Activated CD4-positive, alpha-beta T cell treated with anti-CD3 and anti-CD28 coated beads for 24 hours (primary cell): ENCODE results near the gene ASPG.

Experiments used
- DNase-seq, 2 donors: peaks; one replicate each; pipeline ENCODE4 v3.0.0-alpha.2; 2020; ENCODE audit warnings: low read depth in 2 of 2

Gene ASPG

DNA sequence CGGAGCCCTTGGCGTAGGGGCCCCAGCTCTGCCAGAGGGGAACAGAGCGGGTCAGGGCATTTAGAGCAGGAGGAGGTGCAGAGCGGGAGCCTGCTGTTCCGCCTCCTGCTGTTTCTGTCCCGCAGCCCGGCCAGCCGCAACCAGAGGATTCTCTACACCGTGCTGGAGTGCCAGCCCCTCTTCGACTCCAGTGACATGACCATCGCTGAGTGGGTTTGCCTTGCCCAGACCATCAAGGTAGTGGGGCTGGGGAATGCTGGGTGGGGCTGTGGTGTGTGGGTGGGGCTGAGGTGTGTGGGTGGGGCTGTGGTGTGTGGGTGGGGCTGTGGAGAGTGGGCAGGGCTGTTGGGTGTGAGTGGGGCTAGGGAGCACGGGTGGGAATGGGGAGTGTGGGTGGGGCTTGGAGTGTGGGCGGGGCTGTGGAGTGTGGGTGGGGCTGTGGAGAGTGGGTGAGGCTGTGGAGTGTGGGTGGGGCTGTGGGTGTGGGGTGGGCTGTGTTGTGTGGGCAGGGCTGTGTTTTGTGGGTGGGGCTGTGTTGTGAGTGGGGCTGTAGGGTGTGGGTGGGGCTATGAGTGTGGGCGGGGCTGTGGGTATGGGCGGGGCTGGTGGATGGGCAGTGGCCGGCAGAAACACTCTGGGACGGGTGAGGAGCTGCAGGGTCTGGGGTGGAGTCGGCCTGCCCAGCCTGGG, 8.0 kb downstream of the ASPG start:
- DNase-seq: no peak

DNA sequence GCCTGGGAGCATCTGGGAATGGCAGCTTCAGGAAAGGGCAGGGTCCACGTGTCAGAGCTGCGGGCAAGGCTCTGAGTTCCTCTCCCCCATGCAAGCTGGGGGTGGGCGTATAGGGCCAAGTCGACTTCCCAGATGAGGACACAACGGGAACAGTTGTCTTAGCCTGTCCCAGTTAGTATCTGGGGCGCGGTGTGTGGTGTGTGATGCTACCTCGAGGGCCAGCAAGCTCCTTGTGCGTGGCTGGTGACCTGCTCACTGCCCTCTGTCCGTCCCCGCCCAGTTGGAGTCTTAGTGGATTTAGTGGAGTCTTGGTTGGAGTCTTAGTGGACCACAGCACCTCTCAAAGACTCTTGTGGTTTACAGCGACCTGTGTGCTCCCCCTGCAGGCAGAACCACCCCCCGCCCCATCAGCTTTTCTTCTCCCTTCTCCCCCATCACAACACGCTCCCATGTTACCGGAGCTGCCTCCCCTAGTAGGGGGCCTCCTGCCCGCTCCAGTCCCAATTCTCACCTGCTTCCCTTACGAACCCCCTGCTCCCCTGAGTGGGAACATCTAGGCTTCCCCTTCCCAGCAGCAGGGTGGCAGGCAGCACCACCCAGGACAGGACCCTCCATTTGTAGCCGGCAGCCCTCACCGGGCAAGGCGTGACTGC, 8.7 kb downstream of the ASPG start:
- DNase-seq: no peak

DNA sequence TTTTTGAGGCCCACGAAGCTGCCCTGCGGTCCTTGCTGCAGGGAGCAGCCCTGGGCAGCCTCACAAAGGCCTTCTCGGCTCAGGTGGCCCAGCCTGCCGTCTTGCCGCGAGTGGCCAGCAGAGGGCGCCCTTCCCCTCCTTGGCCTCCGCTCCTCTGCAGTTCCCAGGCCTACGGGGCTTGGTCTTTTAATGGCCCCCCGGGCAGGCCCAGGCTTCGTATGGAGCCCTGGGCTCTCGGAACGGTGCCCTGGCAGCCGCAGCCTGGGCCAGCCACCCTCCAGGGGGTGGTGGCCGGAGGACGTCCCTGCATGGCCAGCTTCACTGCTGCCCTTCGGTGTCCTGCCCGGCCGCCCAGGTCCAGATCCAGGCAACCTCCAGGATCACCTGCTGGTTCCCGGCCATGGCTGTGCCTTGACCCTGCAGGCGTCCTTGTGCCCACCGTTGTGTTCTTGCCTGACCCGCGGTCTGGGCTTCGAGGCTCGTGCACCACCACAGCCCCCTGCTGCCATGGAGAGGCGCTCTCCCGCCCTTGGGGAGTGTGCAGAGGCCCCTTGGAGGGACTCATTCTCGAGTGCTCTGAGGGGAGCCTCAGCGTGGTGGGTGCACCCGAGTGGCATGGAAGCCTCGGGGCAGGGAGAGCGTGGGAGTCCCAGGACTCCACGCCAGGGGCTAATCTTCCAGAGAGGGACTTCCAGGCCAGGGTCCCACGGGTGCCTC, 9.4 kb downstream of the ASPG start:
- DNase-seq: peak; percentile 69 to 75

DNA sequence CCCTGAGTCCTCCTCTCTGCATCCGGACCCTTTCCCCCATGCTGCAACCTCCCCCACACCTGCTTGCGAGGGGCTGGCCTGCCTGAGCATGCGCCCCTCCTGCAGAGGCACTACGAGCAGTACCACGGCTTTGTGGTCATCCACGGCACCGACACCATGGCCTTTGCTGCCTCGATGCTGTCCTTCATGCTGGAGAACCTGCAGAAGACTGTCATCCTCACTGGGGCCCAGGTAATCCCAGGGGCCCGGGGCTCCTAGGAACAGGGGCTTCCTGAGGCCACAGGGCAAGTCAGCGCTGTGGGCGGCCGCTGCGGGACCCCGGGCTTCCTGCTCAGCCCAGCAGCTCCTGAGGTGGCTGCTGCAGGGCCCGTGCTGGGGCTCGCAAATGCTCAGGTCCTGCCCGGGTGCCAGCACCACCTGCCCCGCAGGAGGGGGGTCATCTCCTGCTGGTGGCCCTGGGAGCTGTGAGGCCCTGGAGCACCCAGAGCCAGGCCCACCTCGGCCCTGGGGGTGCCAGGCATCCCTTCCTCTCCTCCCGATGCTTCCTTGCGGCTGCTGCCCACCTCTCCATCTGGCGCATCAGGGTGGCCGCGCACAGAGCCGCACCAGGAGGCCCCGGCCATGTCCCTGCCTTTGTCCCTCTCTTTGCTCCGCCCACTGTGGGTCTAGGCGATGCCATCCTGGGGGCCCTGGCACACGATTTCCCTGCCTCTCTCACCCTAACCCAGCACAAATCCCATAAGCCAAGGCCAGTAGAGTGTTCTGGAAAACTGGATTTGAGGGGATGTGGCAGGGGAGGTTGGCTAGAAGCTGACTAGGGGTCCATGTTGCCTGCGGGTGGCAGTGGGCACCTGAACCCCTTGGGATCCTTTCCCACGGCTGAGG, 10.2 kb downstream of the ASPG start:
- no peak for DNase-seq

DNA sequence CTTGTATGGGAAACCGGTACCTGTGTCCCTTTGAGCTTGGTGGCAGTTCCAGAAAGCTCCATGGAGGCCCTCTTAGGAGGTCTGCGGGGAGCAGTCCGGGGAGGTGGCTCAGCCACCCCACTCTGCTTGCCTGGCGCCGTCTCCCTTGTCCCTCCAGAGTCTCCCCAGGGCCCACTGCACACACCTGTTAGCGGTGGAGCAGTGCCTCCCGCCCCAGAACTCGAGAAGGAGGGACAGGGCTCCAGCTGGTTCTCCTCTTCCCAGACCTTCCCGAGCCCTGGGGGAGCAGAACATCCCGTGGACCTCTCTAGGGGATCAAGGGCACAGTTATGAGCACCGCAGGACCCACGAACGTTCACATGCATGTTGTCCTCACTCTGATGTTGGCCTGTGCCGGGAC, 10.8 kb downstream of the ASPG start:
- DNase-seq: no peak

DNA sequence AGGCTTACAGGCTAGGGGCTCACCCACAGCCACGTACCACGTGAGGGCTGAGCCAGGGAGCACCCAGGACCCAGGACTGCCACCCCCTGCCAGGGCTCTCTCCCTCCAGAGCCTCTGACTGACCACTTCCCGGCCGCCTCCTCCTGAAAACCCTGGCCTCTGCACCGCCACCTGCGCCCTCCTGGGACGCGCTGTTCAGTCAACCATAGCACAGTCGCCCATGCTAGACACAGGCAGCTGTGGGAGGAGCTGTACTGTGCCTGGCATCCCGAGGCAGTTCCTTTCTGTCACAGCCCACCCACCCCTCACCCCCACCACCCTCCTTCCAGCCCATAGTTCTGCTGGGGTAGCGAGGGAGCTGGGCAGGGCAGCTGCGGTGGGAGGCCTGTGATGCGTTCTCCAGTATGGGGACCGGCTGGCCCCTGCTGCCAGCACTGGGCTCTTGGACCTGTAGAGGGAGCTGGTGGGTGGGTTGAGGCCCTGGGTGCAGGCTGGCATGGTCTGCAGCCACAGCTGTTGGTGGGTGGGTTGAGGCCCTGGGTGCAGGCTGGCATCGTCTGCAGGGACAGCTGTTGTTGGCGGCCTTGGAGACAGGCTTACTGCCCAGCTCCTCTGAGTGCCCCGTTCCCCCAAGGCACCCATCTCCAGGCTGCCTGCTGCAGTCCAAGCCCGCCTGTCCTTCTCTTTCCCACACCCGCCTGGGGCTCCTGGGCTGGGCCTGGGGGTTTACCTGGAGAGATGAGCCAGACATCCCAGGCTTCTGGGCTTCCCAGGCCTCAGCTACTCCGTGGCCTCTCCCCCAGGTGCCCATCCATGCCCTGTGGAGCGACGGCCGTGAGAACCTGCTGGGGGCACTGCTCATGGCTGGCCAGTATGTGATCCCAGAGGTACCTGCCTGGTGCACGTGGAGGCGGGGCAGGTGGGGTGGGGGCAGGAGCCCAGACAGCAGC, 11.5 kb downstream of the ASPG start:
- DNase-seq: no peak

DNA sequence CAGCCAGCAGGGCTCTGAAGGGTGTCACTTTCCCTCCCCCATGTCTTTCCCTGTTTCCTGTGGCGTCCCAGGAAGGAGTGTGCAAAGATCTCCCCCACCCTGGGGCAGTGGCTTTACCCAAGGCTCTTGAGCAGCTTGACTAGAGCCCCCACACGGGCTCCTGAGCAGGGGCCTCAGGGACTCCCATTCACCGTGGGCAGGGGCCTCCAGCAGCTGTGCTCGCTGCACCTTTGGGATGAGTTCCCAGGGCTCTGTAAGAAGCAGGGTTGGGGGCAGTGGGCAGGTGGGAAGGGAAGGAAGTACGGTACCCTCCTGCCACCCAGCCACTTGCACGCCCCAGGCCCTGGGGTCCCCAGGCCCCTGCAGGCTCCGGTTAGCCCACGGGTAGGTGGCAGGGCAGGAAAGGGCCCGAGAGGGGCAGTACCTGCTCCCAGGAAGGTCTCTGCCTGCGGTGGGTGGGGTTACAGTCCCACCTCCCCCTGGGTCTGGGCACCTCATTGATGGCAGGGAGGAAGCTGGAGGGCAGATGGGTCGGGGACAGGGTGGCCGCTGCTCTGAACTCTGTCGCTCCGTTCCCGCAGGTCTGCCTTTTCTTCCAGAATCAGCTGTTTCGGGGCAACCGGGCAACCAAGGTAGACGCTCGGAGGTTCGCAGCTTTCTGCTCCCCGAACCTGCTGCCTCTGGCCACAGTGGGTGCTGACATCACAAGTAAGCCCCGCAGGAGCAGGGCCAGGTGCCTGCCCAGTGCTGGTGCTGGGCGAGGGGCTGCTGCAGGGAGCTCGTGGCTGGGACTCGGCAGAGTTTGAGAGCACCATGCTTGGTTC, 13.0 kb downstream of the ASPG start:
- DNase-seq: no peak

DNA sequence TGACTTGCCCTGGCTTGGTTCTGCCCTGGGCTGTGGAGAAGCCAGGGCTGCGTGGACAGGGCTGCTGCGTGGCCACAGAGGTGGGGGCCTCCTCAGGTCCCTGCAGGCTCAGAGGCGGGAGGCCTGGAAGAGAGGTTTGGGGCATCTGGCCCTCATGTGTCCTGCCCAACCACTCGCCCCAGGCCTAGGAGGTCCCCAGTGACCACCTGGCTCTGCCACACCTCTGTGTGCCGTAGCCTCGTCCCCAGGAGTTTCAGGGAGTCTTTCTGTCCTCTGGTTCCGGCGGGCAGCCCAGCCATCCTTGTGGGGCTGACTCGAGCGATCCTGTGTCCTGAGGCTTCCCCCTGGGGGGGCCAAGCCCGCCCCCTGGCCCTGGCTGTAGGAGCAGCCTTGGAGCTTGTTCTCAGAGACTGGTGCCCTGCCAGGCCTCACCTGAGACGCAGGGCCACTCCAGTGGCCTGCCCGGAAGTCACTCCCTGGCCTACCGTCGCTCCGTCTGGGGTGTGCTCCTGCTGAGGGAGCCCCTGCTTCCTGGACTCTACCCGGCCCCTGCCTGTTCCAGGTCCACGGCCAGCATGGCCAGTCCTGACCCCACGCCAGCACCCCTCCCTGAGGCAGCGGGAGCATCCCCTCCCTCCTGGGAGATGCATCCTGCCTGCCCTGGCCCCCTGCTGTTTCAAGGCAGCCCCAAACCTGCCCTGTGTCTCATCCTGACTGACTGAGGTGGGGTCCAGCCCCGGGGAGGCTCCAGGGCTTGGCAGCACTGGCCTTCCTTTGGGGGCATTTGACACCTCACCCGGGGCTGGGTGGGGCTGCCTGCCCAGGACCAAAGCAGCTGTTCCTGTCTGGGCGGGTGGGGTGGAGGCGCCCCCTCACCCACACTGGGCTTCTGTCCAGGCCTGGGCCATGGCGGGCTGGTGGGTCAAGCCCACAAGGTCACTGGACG, 13.9 kb downstream of the ASPG start:
- no peak for DNase-seq

DNA sequence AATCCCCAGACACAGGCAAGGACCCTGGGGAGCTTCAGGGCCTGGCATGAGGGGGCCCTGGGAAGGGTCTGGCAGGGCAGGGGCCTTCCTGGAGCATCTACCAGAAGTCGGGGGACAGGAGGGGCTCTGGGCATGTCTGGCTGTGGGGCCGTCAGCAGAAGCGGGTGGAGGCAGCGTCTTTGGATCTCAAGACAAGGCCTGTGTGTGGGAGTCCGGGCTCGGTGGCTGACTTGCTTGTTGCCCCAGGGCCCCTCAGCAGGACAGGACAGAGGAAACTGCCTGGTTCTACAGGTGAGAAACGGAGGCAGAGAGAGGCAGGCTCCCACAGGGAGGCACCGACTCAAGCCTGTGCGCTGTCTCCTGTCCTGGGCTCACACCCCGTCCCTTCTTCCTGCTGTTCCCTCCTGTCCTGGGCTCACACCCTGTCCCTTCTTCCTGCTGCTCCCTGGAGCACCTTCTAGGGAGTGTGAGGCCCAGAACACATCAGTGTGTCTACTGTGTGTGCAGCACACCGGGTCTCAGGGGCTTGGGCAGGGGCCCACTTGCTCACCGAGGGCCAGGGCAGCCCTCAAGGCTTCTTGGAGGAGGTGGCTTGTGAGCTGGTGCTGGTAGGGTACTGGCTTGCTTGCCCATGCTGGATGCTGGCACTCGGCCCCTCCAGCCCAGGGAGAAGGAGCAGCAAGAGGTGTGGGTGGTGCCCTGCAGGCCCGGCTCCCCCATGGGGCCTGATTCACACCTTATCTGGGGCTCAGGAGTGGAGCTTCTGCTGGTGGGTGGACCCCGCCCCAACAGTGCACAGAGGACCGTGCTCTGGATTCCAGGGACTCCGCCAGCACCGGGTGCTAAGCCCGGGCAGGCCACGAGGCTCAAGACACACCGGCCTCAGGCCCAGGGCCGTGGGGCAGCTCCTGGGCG, 14.9 kb downstream of the ASPG start:
- no peak for DNase-seq

DNA sequence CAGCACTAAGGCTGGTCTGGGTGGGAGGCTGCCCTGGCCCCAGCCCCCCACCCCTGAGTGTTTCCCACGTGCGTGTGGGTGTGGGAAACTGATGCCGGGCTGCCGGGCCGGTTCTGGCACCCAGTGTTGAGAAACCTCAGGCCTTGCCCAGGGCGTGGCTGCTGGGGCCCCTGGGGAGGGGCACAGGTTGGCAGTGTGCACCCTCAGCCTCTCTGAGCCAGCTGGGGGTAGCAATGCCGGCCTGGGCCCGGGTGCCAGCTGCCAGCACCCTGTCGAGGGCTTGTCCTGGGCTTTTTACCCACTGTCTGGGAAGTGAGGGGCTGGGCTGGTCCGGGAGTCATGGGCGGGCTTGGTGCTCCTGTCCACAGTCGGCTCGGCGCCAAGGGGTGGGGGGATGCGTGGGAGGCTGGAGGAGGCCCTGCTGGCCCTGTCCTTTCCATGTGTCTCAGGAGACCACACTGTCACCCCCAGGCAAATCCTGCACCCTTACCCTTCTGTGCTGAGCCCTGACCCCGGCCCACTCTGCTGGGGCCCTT, 15.7 kb downstream of the ASPG start:
- no peak for DNase-seq

DNA sequence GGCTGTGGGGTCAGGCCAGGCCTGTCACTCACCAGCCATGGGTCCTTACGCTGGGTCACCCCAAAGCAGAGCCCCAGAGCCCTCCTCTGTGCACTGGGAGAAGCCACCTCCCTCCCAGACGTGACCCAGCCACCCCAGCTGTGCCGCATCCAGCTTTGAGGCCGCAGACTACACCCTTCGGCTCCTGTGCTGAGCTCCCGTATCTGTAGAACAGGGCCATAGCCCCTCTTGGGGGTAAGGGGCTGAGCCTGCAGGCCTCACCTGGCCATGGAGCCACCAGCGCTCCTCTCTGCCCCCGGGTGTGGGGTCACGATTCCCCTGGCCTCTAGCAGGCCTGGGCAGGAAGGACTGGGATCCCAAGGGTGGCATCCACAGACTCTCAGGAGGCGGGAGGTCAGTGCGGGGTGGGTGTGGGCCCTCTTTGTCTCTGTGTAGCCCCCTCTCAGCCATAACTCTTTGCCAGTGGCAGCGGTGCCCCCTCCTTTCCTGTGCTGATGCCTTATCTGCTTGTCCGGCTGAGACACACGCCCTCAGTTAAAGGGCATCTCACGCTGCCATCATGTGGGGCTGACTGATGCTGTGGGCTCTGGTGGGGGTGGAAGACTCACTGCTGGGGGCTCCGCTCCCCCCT, 16.3 kb downstream of the ASPG start:
- DNase-seq: no peak

DNA sequence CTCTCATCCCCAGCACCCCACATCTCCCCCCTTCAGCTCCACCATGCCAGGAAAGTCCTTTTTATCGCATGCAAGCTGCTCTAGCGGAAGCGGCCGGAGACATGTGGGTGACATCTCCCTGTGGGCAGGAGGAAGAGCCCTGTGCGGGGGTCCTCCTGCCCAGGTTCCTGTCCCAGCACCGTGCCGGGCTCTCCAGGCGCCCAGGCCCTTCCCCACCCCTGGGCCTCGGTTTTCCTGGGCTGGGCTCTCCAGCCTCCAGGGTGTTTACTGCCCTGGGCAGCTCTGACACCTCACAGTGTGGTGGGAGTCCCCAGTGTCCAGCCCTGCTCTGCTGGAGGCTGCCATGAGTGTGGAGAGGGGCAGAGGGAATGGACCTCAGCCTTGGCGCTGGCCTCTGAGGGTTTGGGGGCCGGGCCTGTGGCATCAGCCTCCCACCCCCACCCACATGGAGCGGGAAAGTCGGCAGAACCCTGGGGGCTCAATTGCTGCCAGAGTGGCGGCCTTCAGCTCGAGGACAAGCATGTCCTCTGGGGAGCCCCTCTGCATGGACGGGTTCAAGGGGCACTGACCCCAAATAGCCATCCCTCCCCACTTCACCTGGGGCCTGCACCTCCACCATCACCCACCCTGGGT, 16.9 kb downstream of the ASPG start:
- DNase-seq: no peak

DNA sequence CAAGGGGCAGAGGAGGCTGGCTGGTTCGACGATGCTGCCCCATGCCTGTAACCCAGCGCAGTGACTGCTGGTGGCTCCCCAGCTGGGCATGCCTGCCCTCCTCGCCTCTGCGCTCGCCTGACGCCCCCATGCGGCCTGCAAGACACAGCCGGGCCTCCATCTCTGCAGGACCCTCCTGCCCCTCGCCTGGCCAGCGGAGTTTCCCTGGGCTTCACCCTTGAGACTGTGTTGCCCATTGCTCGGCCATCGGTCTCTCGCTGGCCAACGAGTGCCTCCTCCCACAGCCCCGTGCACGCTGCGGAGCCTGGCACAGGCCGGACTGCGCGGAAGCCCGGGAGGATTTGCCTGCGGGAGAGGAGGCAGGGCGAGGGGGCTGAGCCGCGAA, 17.6 kb downstream of the ASPG start:
- no peak for DNase-seq

DNA sequence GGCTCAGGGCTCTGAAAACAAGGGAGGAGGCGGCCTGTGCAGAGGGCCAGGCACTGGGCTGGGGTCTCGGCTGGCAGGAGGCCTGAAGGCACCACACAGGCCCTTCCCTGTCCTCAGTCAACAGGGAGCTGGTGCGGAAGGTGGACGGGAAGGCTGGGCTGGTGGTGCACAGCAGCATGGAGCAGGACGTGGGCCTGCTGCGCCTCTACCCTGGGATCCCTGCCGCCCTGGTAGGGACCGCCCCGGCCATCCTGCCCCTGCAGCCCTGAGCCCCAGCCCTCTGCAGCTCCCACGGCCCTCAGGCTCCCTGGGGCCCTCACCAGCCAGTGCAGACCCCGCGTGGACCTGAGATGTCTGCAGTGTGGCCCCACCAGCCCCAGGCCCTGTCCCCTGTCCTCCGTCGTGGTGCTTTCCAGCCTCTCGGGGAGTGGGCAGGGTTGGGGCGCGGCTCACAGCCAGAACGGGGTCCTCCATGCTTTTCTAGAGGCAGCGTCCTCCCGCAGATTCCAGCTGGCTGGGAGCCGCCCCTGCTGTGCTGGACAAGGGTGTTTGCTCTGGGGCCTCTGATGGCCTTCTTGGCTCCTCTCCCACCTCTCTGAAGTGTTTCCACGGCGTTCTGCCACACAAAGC, 18.1 kb downstream of the ASPG start:
- DNase-seq: no peak

DNA sequence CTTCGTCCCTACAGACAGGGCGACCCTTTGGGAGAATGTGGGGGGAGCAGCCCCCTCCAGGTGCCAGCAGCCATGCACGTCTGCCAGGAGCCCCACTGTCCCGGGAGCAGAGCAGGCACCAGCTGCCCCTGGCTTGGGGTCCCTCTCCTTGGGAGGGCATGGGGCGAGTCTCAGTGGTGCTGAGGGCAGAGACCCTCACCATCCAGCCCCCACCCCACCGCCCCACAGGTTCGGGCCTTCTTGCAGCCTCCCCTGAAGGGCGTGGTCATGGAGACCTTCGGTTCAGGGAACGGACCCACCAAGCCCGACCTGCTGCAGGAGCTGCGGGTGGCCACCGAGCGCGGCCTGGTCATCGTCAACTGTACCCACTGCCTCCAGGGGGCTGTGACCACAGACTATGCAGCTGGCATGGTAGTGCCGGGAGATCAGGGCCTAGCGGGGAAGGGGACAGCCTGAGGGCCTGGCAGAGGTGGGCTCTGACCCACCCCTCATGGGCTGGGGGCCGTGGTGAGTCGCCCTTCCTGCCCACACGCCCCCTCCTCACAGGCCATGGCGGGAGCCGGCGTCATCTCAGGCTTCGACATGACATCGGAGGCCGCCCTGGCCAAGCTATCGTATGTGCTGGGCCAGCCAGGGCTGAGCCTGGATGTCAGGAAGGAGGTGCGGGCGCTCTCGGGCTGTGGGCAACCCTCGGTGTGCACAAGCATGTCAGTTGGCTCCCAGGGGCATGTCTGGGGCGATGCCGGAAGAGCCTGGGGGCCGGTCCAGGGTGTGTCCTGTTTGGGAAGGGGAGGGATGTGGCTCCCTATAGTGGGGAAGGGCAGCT, 18.8 kb downstream of the ASPG start:
- DNase-seq: no peak
